Ovary (tissue), 9 donors: ENCODE data around the gene SAE1. TPM values are rescaled to one million over a fixed set of nuclear protein-coding genes. Genes with fewer than 3 reads are reported as not detected.

Experiments
- DNase-seq, 5 donors: peaks; one replicate each; pipeline ENCODE4 v3.0.0-alpha.2; 2019 to 2020
- H3K27ac ChIP-seq, 2 donors: fragments of 200-600 bp; one replicate each; pipeline versions ENCODE4 v1.5.1 to v1.8.0; 2019 to 2022
- H3K27me3 ChIP-seq: fragments of 200-600 bp; one replicate; pipeline ENCODE4 v1.8.0; 2022
- H3K36me3 ChIP-seq: fragments of 200-600 bp; sonication (generic); one replicate; pipeline ENCODE4 v1.5.1; 2019
- H3K4me1 ChIP-seq: one replicate; pipeline ENCODE4 v1.8.1; 2013; ENCODE audit warnings: mild to moderate bottlenecking, moderate library complexity; ENCODE audit not compliant: insufficient read depth
- H3K4me3 ChIP-seq: fragments of 200-600 bp; sonication (generic); one replicate; pipeline ENCODE4 v1.5.1; 2017
- H3K9me3 ChIP-seq, 2 donors: fragments of 200-600 bp in 1 of 2; sonication (generic) in 1 of 2; one replicate each; pipeline versions ENCODE4 v1.5.1 to v1.8.1; 2013 to 2019; ENCODE audit warnings: mild to moderate bottlenecking in 1 of 2, moderate library complexity in 1 of 2
- EP300 ChIP-seq: sonication (generic); formaldehyde crosslinking; IDR thresholded peaks from one replicate; pipeline ENCODE4 v1.6.1; 2017; ENCODE audit warnings: antibody characterized with exemption
- POLR2A ChIP-seq: fragments of 450-650 bp; IDR thresholded peaks from one replicate; pipeline ENCODE4 v1.6.1; 2017; ENCODE audit warnings: antibody characterized with exemption, mild to moderate bottlenecking, moderate library complexity
- WGBS, 3 donors: extraction: QIAGEN DNeasy Blood & Tissue Kit in 1 of 3; methylation state at CpG; one replicate each; pipeline versions ENCODE4 v1.1.5 to v1.1.7; 2013 to 2017; 5-methylcytosine and 5-hydroxymethylcytosine counted together
- intact Hi-C, 4 donors: fragments of 100-400 bp; cut with DNase I; formaldehyde crosslinking; loops; one replicate each; pipeline versions ENCODE4 v1.11.0 to v1.15.1; 2022 to 2023
- polyA plus RNA-seq, 2 donors: library from polyadenylated mRNA; stranded (reverse); fragments of 200-250 nt in 1 of 2; fragments of 350-450 nt in 1 of 2; fragmentation: Illumina TruSeq in 1 of 2; extraction: RNeasy Lipid Tissue Mini Kit (QIAGEN cat#74804) in 1 of 2; gene quantifications; one replicate each; pipeline ENCODE4 v1.2.3, GENCODE V29; 2013 to 2014
- total RNA-seq, 7 donors: library from RNA; depleted of rRNA in 2 of 7; stranded (reverse); fragments of >200 nt in 2 of 7; fragmentation: NEBNext Ultra II Directional in 3 of 7; extraction: Animal tissue kit (Norgen Biotek cat#: 25700) in 3 of 7; gene quantifications; one replicate each; pipeline versions ENCODE4 v1.1.0 to v1.2.4, GENCODE V29; 2016 to 2023
- TF ChIP-seq, protein P1 (sequence below), 3 donors: fragments of 450-650 bp in 2 of 3; fragments of 200-600 bp in 1 of 3; IDR thresholded peaks; one replicate each; pipeline versions ENCODE4 v1.5.1 to v1.8.0; 2016 to 2022; ENCODE audit warnings: antibody characterized with exemption in 3 of 3, mild to moderate bottlenecking in 1 of 3
- donor health status: DM: no; HTN: no; CAD: no; lungs with moderate emphysema.
- donor health status: DM: no; HTN: no; CAD: no.
- donor health status: Bipolar disorder and iron deficiency.
- donor health status: DM: yes; HTN: yes; CAD: no.
- donor health status: DM: no; HTN: no; CAD: no.
- donor health status: DM: yes; HTN: yes; CAD: no.

The SAE1 gene
- total and polyA plus RNA-seq, 9 donors, result 25.5 to 138 (median 55.6) TPM

DNA sequence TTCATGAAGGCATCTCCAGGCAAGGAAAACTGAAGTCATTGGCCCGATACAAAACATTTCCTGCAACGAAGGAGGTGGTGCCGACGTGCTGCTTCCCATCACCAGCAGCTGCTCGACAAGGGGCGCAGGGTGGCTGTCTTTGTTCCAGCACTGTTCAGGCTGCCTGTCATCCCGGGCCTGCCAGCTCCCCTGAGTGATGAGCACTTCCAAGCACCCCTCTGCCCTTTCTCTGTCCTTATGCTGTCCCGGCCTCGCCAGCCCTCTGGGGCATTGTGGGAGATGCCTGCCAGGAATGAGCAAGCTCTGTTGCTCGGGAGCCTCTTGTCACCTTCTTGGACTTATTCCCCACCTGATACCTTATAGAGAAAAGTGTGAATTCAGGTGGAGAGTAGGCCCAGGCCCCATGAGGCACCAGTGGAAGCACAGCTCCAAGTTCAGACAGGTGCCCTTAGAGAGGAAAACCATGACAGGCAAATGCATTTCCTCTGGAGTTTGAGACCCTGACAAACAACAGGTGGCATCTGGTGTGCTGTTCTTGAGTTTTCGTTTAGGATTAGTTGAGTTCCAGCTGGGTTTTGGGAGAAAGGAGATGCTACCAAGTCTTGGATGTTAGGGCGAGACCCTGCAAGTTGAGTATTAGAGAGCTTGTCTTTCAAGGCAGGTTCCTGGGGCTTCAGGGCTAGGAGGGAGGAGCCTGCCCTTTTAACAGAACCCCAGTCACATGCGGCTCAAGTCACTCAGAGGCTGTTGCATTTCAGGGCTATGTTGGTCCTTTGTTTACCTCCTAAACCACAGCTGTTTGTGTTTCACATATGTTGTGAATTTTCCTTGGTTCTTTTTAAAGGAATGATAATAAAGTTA is 78.9 kb downstream of the SAE1 start:
- Histone ChIP-seq H3K4me3 (no peak overlapping the region), H3K9me3 (no peaks in the 10 kb centered on the region), H3K36me3 (no peaks in the 10 kb centered on the region), H3K27ac (no peak overlapping the region), H3K4me1 (peaks cover 1% of the 10 kb centered on the region), H3K27me3 (no peaks in the 10 kb centered on the region)
- no peak for DNase-seq
- no peak for TF ChIP-seq EP300
- TF ChIP-seq, protein P1, sequence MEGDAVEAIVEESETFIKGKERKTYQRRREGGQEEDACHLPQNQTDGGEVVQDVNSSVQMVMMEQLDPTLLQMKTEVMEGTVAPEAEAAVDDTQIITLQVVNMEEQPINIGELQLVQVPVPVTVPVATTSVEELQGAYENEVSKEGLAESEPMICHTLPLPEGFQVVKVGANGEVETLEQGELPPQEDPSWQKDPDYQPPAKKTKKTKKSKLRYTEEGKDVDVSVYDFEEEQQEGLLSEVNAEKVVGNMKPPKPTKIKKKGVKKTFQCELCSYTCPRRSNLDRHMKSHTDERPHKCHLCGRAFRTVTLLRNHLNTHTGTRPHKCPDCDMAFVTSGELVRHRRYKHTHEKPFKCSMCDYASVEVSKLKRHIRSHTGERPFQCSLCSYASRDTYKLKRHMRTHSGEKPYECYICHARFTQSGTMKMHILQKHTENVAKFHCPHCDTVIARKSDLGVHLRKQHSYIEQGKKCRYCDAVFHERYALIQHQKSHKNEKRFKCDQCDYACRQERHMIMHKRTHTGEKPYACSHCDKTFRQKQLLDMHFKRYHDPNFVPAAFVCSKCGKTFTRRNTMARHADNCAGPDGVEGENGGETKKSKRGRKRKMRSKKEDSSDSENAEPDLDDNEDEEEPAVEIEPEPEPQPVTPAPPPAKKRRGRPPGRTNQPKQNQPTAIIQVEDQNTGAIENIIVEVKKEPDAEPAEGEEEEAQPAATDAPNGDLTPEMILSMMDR (IDR thresholded peaks at IDR 0.05), result no peak
- TF ChIP-seq POLR2A, result no peak
- intact Hi-C loops, result loop anchor here in 2 of 4 donors (5.0 to 10.0 kb wide), 2 partner anchors 38 to 65 kb away; no protein-coding TSS in a partner anchor
- 54 to 71% (median 61%) methylated on average over 13 of the region's 13 CpGs for WGBS, 3 donors

GRCh38 chr19:47210180-47210490 is 79.5 kb downstream of the SAE1 start:
- no peak overlapping the region for H3K4me3 ChIP-seq
- no peaks in the 10 kb centered on the region for H3K9me3 ChIP-seq
- H3K27ac ChIP-seq, result no peak overlapping the region
- peaks cover 1% of the 10 kb centered on the region for H3K4me1 ChIP-seq
- TF ChIP-seq POLR2A (no peak), EP300 (no peak)
- TF ChIP-seq, protein P1 (IDR thresholded peaks at IDR 0.05), result no peak
- no peak for DNase-seq
- intact Hi-C loops, result loop anchor here in 1 of 4 donors (5.0 kb wide), 1 partner anchor 37 kb away; no protein-coding TSS in a partner anchor
- no peaks in the 10 kb centered on the region for H3K36me3 ChIP-seq
- H3K27me3 ChIP-seq, result no peaks in the 10 kb centered on the region

DNA sequence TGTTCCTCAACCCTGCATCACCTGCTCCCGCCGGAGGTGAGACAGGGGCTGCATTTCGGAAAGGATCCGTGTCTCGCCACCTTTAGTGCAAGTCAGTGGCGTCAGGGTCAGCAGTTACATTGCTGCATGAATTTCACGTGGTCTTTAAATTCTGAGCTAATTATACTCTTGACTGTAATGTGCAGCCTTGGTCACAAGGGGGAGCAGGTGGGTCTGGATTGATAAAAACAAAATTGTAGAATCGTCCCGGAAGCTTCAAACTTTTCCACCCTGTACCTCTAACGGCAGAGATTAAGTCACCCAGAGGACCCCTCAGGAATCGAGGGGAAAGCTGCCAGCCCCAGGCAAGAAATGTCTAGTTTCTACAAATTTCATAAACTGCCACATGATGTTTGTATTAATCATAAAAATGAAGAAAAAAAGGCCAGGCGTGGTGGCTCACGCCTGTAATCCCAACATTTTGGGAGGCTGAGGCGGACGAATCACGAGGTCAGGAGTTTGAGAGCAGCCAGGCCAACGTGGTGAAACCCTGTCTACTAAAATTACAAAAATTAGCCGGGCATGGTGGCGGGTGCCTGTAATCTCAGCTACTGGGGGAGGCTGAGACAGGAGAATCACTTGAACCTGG is 80.2 kb downstream of the SAE1 start:
- Histone ChIP-seq H3K4me1 (peaks cover 1% of the 10 kb centered on the region), H3K27me3 (no peaks in the 10 kb centered on the region), H3K27ac (no peak overlapping the region), H3K36me3 (no peaks in the 10 kb centered on the region), H3K9me3 (no peaks in the 10 kb centered on the region), H3K4me3 (no peak overlapping the region)
- intact Hi-C loops, result loop anchor here in 1 of 4 donors (5.0 kb wide), 1 partner anchor 36 kb away; no protein-coding TSS in a partner anchor
- WGBS, 3 donors, result 31 to 37% (median 32%) methylated on average over 19 of the region's 19 CpGs
- TF ChIP-seq EP300 (no peak), POLR2A (no peak)
- TF ChIP-seq, protein P1 (IDR thresholded peaks at IDR 0.05), result peak; percentile 41 to 85 (median 84)
- DNase-seq, result peak; percentile 69 to 89 (median 73)

GRCh38 chr19:47215581-47215980 is 84.9 kb downstream of the SAE1 start:
- 95 to 96% (median 96%) methylated on average over 5 of the region's 5 CpGs for WGBS, 3 donors
- Histone ChIP-seq H3K36me3 (no peaks in the 10 kb centered on the region), H3K4me3 (no peak overlapping the region), H3K27me3 (no peaks in the 10 kb centered on the region), H3K9me3 (no peaks in the 10 kb centered on the region), H3K4me1 (peaks cover under 1% of the 10 kb centered on the region), H3K27ac (no peak overlapping the region)
- TF ChIP-seq EP300, result no peak
- TF ChIP-seq, protein P1 (IDR thresholded peaks at IDR 0.05), result no peak
- no peak for TF ChIP-seq POLR2A
- intact Hi-C loops, result no loop called here
- no peak for DNase-seq
